GM19438 (cell line): ENCODE measurements around the gene DLG3.
"Not testable (repeated sequence)": the region's sequence is repeated elsewhere in the genome, so short reads cannot be mapped to it uniquely, and the experiment has no call there.

Experiments used
- ATAC-seq: cut with Tn5 transposase; IDR thresholded peaks from one replicate; pipeline ENCODE4 v1.9.1; 2021; ENCODE audit warnings: low read depth; ENCODE audit not compliant: unreplicated experiment

The DLG3 gene

GRCh38 chrX:70444326-70444945 lies at the start of gene DLG3:
DLG3 (plus strand) TSS chrX:70444835; CDS start chrX:70445202, 367 bp downstream.
- ATAC-seq = no peak

- no peak for ATAC-seq
These were observed 45.7 kb upstream of the DLG3 start for GRCh38 chrX:70398899-70399298.

- not testable (repeated sequence) for ATAC-seq
These were observed 44.5 kb upstream of the DLG3 start for GRCh38 chrX:70400181-70400580.

GRCh38 chrX:70402721-70403120 lies 41.9 kb upstream of the DLG3 start:
- ATAC-seq = no peak

GRCh38 chrX:70405003-70405402 lies 39.6 kb upstream of the DLG3 start:
- no peak for ATAC-seq

GRCh38 chrX:70410921-70411320 lies 33.7 kb upstream of the DLG3 start:
- ATAC-seq = no peak

- ATAC-seq = no peak
These were observed 33.2 kb upstream of the DLG3 start for GRCh38 chrX:70411475-70411874.

GRCh38 chrX:70421618-70422017 lies 23.0 kb upstream of the DLG3 start:
- ATAC-seq = no peak

GRCh38 chrX:70422851-70423341 lies 21.7 kb upstream of the DLG3 start, which contains the start of gene GDPD2:
GDPD2 (plus strand) TSS chrX:70423314; CDS start chrX:70424985, 1,671 bp downstream.
- no peak for ATAC-seq

- ATAC-seq = no peak
These were observed 20.5 kb upstream of the DLG3 start for GRCh38 chrX:70423936-70424675.

- no peak for ATAC-seq
These were observed 19.8 kb upstream of the DLG3 start for GRCh38 chrX:70424801-70425200.

- no peak for ATAC-seq
These were observed 18.1 kb upstream of the DLG3 start for GRCh38 chrX:70426286-70427278.

- no peak for ATAC-seq
These were observed 17.3 kb upstream of the DLG3 start for GRCh38 chrX:70427365-70427764.

GRCh38 chrX:70429759-70430158 lies 14.9 kb upstream of the DLG3 start:
- no peak for ATAC-seq

- ATAC-seq = no peak
These were observed 11.4 kb upstream of the DLG3 start for GRCh38 chrX:70432936-70433847.

- peak; percentile 67 for ATAC-seq
These were observed 10.7 kb upstream of the DLG3 start for GRCh38 chrX:70433848-70434351.

GRCh38 chrX:70434352-70434866 lies 10.2 kb upstream of the DLG3 start:
- ATAC-seq = peak; percentile 70

GRCh38 chrX:70434914-70435586 lies 9.6 kb upstream of the DLG3 start:
- ATAC-seq = no peak

- ATAC-seq = no peak
These were observed 8.3 kb upstream of the DLG3 start for GRCh38 chrX:70436343-70436742.
